ENCODE data around the gene NPTN.

The NPTN gene

DNA sequence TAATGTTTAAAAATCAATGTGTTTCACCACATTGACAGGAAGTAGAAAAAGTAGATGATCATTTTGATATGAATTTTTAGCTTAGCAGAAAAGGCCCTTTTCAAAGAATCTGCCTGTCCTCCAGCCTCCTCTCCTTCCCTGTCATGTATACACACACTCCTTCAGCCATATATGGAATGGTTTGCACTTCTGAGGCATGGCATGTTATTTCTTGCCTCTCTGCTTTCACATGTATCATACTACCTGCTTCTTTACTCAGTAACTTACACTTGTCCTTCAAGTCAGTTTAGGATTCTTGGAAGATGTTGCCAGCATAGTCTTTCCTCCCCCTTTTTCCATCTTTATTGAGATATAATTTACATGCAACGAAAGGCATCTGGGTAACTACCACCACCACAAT is 111.2 kb downstream of the NPTN start:
- DNase-seq (ENCODE audit: insufficient read length) (no peak), FAIRE-seq (no peak)
- TF ChIP-seq POLR2A (IDR thresholded peaks at IDR 0.05; ENCODE audit: low read depth, low read length) (no peak), POLR2AphosphoS5 (IDR thresholded peaks at IDR 0.05; ENCODE audit: low read depth, low read length) (no peak), TAF1 (IDR thresholded peaks at IDR 0.05; ENCODE audit: borderline replicate concordance, low read depth, low read length) (no peak)

DNA sequence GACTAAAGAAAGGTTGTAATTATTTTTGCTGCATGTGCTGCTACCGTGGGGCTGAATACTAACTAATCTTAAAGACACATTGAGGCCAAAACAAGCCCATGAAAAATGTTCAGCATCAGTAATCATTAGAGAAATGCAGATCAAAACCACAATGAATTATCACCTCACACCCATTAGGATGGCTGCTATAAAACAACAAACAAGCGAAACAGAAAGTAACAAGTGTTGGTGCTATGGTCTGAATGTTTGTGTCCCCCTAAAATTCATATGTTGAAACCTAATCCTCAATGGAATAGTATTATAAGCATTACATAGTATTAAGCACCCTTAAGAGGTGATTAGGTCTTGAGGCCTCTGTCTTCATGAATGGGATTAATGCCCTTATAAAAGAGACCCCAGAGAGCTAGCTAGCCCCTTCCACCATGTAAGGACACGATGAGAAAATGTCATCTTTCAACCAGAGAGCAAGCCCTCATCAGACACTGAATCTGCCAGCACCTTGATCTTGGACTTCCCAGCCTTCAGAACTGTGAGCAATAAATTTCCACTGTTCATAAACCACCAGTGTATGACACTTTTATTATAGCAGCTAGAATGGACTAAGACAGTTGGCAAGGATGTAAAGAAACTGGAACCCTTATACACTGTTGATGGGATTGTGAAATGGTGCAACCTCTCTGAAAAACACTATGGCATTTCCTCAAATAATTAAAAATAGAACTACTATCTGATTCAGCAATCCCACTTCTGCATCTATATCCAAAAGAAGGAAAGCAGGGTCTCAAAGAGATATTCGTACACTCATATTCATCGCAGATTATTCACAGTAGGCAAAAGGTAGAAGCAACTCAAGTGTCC is 114.1 kb downstream of the NPTN start:
- FAIRE-seq = no peak
- no peak for TF ChIP-seq POLR2AphosphoS5 (IDR thresholded peaks at IDR 0.05; ENCODE audit: low read depth, low read length)
- no peak for TF ChIP-seq POLR2A (IDR thresholded peaks at IDR 0.05; ENCODE audit: low read depth, low read length)
- TF ChIP-seq TAF1 (IDR thresholded peaks at IDR 0.05; ENCODE audit: borderline replicate concordance, low read depth, low read length) = no peak
- DNase-seq (ENCODE audit: insufficient read length) = no peak

DNA sequence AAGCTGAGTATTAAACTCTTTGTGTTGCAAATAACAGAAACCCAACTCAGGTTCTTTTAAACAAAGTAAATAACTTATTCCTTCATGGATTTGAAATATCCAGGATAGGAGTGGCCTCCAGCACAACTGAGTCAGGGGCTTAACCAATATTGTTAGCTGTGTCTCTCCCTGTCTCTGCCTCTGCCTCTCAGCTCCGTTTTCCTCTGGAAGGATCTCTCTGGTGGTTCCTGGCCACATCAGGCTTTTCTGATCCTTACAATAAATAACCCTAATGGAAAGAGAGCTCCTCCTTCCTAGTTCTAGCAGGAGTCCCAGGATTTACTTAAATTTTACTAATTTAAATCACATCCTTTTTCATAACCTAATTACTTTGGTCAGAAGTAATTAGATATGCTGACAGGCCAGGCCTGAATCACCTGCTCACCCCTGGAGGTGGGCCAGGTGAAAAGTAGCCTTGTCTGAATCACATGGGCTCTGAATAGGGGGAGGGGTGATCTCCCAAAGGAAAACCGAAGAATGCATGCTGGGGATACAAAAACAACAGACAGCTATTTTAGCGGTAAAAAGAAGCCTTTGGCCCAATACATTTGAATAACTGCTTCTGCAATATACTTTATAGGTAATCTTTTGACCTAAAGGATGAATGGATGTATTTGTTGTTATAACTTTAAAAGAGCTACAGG is 114.9 kb downstream of the NPTN start:
- TF ChIP-seq TAF1 (IDR thresholded peaks at IDR 0.05; ENCODE audit: borderline replicate concordance, low read depth, low read length) = no peak
- TF ChIP-seq POLR2A (IDR thresholded peaks at IDR 0.05; ENCODE audit: low read depth, low read length) = no peak
- TF ChIP-seq POLR2AphosphoS5 (IDR thresholded peaks at IDR 0.05; ENCODE audit: low read depth, low read length) = no peak
- FAIRE-seq (no peak), DNase-seq (ENCODE audit: insufficient read length) (no peak)

GRCh38 chr15:73517566-73517965 is 115.6 kb downstream of the NPTN start:
- FAIRE-seq (no peak), DNase-seq (ENCODE audit: insufficient read length) (no peak)
- TF ChIP-seq TAF1 (IDR thresholded peaks at IDR 0.05; ENCODE audit: borderline replicate concordance, low read depth, low read length) = no peak
- TF ChIP-seq POLR2AphosphoS5 (IDR thresholded peaks at IDR 0.05; ENCODE audit: low read depth, low read length) = no peak
- no peak for TF ChIP-seq POLR2A (IDR thresholded peaks at IDR 0.05; ENCODE audit: low read depth, low read length)

- no peak for DNase-seq (ENCODE audit: insufficient read length)
- FAIRE-seq = no peak
- no peak for TF ChIP-seq POLR2A (IDR thresholded peaks at IDR 0.05; ENCODE audit: low read depth, low read length)
- no peak for TF ChIP-seq TAF1 (IDR thresholded peaks at IDR 0.05; ENCODE audit: borderline replicate concordance, low read depth, low read length)
- no peak for TF ChIP-seq POLR2AphosphoS5 (IDR thresholded peaks at IDR 0.05; ENCODE audit: low read depth, low read length)
Observed at GRCh38 chr15:73515527-73515926, 117.7 kb downstream of the NPTN start.
